Measurements from ENCODE around the gene MLIP. TPM values are rescaled to one million over a fixed set of nuclear protein-coding genes. Genes with fewer than 3 reads are reported as not detected.
"Not testable (repeated sequence)": the region's sequence is repeated elsewhere in the genome, so short reads cannot be mapped to it uniquely, and the experiment has no call there.

MLIP gene
- total RNA-seq, 1 experiment from 2014 or later = 0.59 TPM

DNA sequence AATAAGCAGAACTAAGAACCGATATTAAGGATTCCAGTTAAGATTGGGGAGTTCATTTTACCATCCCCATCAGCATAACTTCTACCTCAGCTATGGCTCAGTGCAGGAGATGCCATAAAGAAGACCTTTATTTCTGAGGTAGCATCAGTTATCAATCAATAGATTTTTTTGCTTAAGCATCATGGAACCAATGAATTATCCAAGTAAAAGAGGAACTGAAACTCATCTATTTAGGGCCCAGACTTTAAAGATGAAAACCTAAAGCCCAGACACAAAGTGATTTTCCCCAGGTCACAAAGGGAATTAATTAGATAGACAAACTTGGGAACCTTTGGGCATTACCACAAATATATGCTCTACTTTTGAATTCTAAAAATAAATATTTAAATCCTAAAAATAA lies 137.8 kb downstream of the MLIP start:
- no peak overlapping the region for H3K9ac ChIP-seq (ENCODE audit: low read length)
- BruUV-seq (replicated peaks) = no TSS peak
- ChIA-PET POLR2A (no interaction called here), RAD21 (ENCODE audit: low non-redundant PET in 1 of 2, low total read pairs in 2 of 2, uncharacterized antibody in 2 of 2, unreplicated experiment in 2 of 2) (no interaction called here), CTCF (no interaction called here)
- no peaks in the 10 kb centered on the region for H3K27me3 ChIP-seq (ENCODE audit: insufficient read depth, low read length)
- DNase-seq (ENCODE audit: low read depth, low spot score) (no peak), ATAC-seq (no peak)
- no peak overlapping the region for H3K27ac ChIP-seq (ENCODE audit: low read depth, low read length)
- no peaks in the 10 kb centered on the region for H3K79me2 ChIP-seq (ENCODE audit: insufficient read depth, low read length)
- no peaks in the 10 kb centered on the region for H3K36me3 ChIP-seq (ENCODE audit: control insufficient read depth in 1 of 2, insufficient read depth in 2 of 2, low read length in 2 of 2)
- H3K9me3 ChIP-seq (ENCODE audit: control insufficient read depth in 1 of 2, insufficient read depth in 1 of 2, low read depth in 1 of 2, low read length in 2 of 2) = no peaks in the 10 kb centered on the region
- no peaks in the 10 kb centered on the region for H4K20me1 ChIP-seq (ENCODE audit: insufficient read depth)
- no peaks in the 10 kb centered on the region for H3K4me1 ChIP-seq (ENCODE audit: control insufficient read depth in 1 of 2, insufficient read depth in 2 of 2, low read length in 2 of 2)
- TF ChIP-seq EZH2phosphoT487 (IDR thresholded peaks at IDR 0.05; ENCODE audit: borderline replicate concordance) (no peak), SRF (IDR thresholded peaks at IDR 0.05; ENCODE audit: low read depth) (no peak), RAD21 (IDR thresholded peaks at IDR 0.05; ENCODE audit: low read depth) (no peak), TCF7L2 (IDR thresholded peaks at IDR 0.05; ENCODE audit: borderline replicate concordance, extremely low read depth, insufficient read depth, insufficient read length) (no peak), EGR1 (IDR thresholded peaks at IDR 0.05; ENCODE audit: low read depth) (no peak), YY1 (IDR thresholded peaks at IDR 0.05; ENCODE audit: extremely low read depth, insufficient replicate concordance, low read depth, low read length) (no peak), JUND (IDR thresholded peaks at IDR 0.05) (no peak), ZNF274 (IDR thresholded peaks at IDR 0.05; ENCODE audit: low read depth, low read length) (no peak), SP1 (IDR thresholded peaks at IDR 0.05; ENCODE audit: low read depth) (no peak), SIN3A (IDR thresholded peaks at IDR 0.05; ENCODE audit: low read depth) (no peak), FOSL1 (IDR thresholded peaks at IDR 0.05; ENCODE audit: low read depth) (no peak), EZH2 (IDR thresholded peaks at IDR 0.05) (no peak), POLR2A (IDR thresholded peaks at IDR 0.05; ENCODE audit: borderline replicate concordance, extremely low read depth, insufficient read depth, insufficient read length) (no peak)
- TF ChIP-seq, protein P1, sequence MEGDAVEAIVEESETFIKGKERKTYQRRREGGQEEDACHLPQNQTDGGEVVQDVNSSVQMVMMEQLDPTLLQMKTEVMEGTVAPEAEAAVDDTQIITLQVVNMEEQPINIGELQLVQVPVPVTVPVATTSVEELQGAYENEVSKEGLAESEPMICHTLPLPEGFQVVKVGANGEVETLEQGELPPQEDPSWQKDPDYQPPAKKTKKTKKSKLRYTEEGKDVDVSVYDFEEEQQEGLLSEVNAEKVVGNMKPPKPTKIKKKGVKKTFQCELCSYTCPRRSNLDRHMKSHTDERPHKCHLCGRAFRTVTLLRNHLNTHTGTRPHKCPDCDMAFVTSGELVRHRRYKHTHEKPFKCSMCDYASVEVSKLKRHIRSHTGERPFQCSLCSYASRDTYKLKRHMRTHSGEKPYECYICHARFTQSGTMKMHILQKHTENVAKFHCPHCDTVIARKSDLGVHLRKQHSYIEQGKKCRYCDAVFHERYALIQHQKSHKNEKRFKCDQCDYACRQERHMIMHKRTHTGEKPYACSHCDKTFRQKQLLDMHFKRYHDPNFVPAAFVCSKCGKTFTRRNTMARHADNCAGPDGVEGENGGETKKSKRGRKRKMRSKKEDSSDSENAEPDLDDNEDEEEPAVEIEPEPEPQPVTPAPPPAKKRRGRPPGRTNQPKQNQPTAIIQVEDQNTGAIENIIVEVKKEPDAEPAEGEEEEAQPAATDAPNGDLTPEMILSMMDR (IDR thresholded peaks at IDR 0.05 in 2 of 3, conservative IDR thresholded peaks at IDR 0.05 in 1 of 3; ENCODE audit: borderline replicate concordance in 1 of 3, insufficient read depth in 1 of 3, low read depth in 2 of 3, low read length in 2 of 3) = no peak
- TF ChIP-seq, protein P2, sequence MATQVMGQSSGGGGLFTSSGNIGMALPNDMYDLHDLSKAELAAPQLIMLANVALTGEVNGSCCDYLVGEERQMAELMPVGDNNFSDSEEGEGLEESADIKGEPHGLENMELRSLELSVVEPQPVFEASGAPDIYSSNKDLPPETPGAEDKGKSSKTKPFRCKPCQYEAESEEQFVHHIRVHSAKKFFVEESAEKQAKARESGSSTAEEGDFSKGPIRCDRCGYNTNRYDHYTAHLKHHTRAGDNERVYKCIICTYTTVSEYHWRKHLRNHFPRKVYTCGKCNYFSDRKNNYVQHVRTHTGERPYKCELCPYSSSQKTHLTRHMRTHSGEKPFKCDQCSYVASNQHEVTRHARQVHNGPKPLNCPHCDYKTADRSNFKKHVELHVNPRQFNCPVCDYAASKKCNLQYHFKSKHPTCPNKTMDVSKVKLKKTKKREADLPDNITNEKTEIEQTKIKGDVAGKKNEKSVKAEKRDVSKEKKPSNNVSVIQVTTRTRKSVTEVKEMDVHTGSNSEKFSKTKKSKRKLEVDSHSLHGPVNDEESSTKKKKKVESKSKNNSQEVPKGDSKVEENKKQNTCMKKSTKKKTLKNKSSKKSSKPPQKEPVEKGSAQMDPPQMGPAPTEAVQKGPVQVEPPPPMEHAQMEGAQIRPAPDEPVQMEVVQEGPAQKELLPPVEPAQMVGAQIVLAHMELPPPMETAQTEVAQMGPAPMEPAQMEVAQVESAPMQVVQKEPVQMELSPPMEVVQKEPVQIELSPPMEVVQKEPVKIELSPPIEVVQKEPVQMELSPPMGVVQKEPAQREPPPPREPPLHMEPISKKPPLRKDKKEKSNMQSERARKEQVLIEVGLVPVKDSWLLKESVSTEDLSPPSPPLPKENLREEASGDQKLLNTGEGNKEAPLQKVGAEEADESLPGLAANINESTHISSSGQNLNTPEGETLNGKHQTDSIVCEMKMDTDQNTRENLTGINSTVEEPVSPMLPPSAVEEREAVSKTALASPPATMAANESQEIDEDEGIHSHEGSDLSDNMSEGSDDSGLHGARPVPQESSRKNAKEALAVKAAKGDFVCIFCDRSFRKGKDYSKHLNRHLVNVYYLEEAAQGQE (IDR thresholded peaks at IDR 0.05; ENCODE audit: low read depth) = no peak
- TF ChIP-seq, protein P3, sequence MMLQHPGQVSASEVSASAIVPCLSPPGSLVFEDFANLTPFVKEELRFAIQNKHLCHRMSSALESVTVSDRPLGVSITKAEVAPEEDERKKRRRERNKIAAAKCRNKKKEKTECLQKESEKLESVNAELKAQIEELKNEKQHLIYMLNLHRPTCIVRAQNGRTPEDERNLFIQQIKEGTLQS (IDR thresholded peaks at IDR 0.05) = no peak
- H3K4me3 ChIP-seq (replicated peaks in 1 of 2; ENCODE audit: low read depth in 1 of 2, low read length in 2 of 2) = no peak overlapping the region
- intact Hi-C loops (cut with micrococcal nuclease) = loop anchor here (10.0 kb wide), 1 partner anchor 816 kb away; no protein-coding TSS in a partner anchor
- H3K9me2 ChIP-seq (ENCODE audit: insufficient read depth) = no peaks in the 10 kb centered on the region
- H2AFZ ChIP-seq (ENCODE audit: low read depth, low read length, poor library complexity, severe bottlenecking) = no peak overlapping the region
- H3K4me2 ChIP-seq (ENCODE audit: low read length) = no peak overlapping the region

DNA sequence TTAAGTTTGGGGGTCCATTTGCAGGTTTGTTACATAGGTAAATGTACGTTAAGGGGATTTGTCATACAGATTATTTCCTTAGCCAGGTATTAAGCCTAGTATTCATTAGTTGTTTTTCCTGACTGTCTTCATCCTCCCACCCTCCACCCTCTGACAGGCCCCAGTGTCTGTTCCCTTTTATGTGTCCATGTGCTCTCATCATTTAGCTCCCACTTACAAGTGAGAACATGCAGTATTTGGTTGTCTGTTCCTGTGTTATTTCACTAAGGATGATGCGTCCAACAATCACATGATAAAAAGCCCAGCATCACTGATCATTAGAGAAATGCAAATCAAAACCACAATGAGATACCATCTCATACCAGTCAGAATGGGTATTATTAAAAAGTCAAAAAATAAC lies 138.6 kb downstream of the MLIP start:
- intact Hi-C loops (cut with micrococcal nuclease) = loop anchor here (10.0 kb wide), 1 partner anchor 815 kb away; no protein-coding TSS in a partner anchor
- H3K9me3 ChIP-seq (ENCODE audit: control insufficient read depth in 1 of 2, insufficient read depth in 1 of 2, low read depth in 1 of 2, low read length in 2 of 2); DNase-seq (ENCODE audit: low read depth, low spot score); H3K27ac ChIP-seq (ENCODE audit: low read depth, low read length); H3K9ac ChIP-seq (ENCODE audit: low read length); H3K9me2 ChIP-seq (ENCODE audit: insufficient read depth); H2AFZ ChIP-seq (ENCODE audit: low read depth, low read length, poor library complexity, severe bottlenecking); RAD21 ChIA-PET (ENCODE audit: low non-redundant PET in 1 of 2, low total read pairs in 2 of 2, uncharacterized antibody in 2 of 2, unreplicated experiment in 2 of 2); H3K4me3 ChIP-seq (replicated peaks in 1 of 2; ENCODE audit: low read depth in 1 of 2, low read length in 2 of 2); H3K79me2 ChIP-seq (ENCODE audit: insufficient read depth, low read length); POLR2A ChIA-PET; H3K27me3 ChIP-seq (ENCODE audit: insufficient read depth, low read length); H3K4me1 ChIP-seq (ENCODE audit: control insufficient read depth in 1 of 2, insufficient read depth in 2 of 2, low read length in 2 of 2); ATAC-seq; H3K36me3 ChIP-seq (ENCODE audit: control insufficient read depth in 1 of 2, insufficient read depth in 2 of 2, low read length in 2 of 2); BruUV-seq (replicated peaks); H3K4me2 ChIP-seq (ENCODE audit: low read length); CTCF ChIA-PET; H4K20me1 ChIP-seq (ENCODE audit: insufficient read depth): not testable (repeated sequence)

Data from HCT116 (cell line).